ENCODE data around the gene BAZ1B.
"Not testable (repeated sequence)": the region's sequence is repeated elsewhere in the genome, so short reads cannot be mapped to it uniquely, and the experiment has no call there.

BAZ1B gene

DNA sequence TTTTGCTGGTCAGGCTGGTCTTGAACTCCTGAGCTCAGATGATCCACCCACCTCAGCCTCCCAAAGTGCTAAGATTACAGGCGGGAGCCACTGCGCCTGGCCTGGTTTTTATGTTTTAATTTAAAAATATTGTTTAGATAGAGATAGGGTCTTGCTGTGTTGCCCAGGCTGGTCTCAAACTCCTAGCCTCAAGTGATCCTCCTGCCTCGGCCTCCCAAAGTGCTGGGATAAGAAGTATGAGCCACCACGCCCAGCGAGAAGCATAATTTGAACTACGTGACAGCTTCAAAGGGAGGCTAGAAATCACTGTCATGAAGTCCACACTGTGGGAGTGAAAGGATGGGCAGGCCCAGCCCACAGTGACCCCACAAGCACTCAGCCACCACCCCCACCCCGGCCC is 13.8 kb upstream of the BAZ1B start:
- H3K4me1 ChIP-seq (ENCODE audit: control insufficient read depth, insufficient read depth, low read length); H3K27ac ChIP-seq (ENCODE audit: extremely low read depth, low read depth, low read length); H3K4me3 ChIP-seq (ENCODE audit: low read depth, low read length); H3K9me3 ChIP-seq (ENCODE audit: control insufficient read depth, insufficient read depth, low read depth, low read length); POLR2A ChIA-PET: not testable (repeated sequence)
- peaks cover 11 to 33% of the 10 kb centered on the region in 2 experiments for H3K36me3 ChIP-seq (ENCODE audit: control insufficient read depth in 2 of 2, insufficient read depth in 1 of 2, low read length in 2 of 2)
- peak; percentile 59; the same call in 1 of the 2 replicates for TF ChIP-seq ZNF121 (tag by site-specific recombination; IDR thresholded peaks at IDR 0.05)
- CTCF ChIA-PET, result interaction anchor here (0.7 to 0.8 kb wide), 2 partner anchors 10 to 32 kb away, joined by 4 read pairs; no protein-coding TSS in a partner anchor

DNA sequence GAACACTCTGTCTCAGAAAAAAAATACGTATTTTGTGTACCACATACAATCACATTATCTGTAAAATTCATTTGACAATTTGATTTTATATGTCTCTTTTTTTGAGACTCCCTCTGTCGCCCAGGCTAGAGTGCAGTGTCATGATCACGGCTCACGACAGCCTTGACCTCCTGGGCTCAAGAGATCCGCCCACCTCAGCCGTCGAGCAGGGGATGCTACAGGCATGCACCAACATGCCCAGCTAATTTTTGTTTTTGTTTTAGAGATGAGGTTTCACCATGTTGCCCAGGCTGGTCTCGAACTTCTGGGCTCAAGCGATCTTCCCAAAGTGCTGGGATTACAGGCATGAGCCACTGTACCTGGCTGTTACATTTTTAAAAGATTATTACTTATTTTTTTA is 11.6 kb upstream of the BAZ1B start:
- Histone ChIP-seq H3K4me1 (ENCODE audit: control insufficient read depth, insufficient read depth, low read length) (no peaks in the 10 kb centered on the region), H3K4me3 (ENCODE audit: low read depth, low read length) (no peak overlapping the region), H3K27ac (ENCODE audit: extremely low read depth, low read depth, low read length) (no peak overlapping the region; the same call in 1 of the 2 replicates), H3K36me3 (ENCODE audit: control insufficient read depth in 2 of 2, insufficient read depth in 1 of 2, low read length in 2 of 2) (peaks cover 5 to 21% of the 10 kb centered on the region in 2 experiments; a peak in 2 of 3 replicates), H3K9me3 (ENCODE audit: control insufficient read depth, insufficient read depth, low read depth, low read length) (no peaks in the 10 kb centered on the region)
- CTCF ChIA-PET, result no interaction called here
- TF ChIP-seq ZNF292 (tag by site-specific recombination; IDR thresholded peaks at IDR 0.05; ENCODE audit: borderline replicate concordance, low read depth), result no peak
- TF ChIP-seq ZFHX2 (tag by site-specific recombination; conservative IDR thresholded peaks at IDR 0.05), result peak; percentile 53
- TF ChIP-seq, protein P1, sequence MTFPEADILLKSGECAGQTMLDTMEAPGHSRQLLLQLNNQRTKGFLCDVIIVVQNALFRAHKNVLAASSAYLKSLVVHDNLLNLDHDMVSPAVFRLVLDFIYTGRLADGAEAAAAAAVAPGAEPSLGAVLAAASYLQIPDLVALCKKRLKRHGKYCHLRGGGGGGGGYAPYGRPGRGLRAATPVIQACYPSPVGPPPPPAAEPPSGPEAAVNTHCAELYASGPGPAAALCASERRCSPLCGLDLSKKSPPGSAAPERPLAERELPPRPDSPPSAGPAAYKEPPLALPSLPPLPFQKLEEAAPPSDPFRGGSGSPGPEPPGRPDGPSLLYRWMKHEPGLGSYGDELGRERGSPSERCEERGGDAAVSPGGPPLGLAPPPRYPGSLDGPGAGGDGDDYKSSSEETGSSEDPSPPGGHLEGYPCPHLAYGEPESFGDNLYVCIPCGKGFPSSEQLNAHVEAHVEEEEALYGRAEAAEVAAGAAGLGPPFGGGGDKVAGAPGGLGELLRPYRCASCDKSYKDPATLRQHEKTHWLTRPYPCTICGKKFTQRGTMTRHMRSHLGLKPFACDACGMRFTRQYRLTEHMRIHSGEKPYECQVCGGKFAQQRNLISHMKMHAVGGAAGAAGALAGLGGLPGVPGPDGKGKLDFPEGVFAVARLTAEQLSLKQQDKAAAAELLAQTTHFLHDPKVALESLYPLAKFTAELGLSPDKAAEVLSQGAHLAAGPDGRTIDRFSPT (tag by site-specific recombination; IDR thresholded peaks at IDR 0.05), result no peak
- TF ChIP-seq ZNF785 (tag by site-specific recombination; IDR thresholded peaks at IDR 0.05), result no peak
- no peak for TF ChIP-seq ZNF324 (tag by site-specific recombination; IDR thresholded peaks at IDR 0.05)
- TF ChIP-seq GLIS1 (tag by site-specific recombination; IDR thresholded peaks at IDR 0.05), result peak; percentile 54
- TF ChIP-seq ZBTB17 (tag by site-specific recombination; IDR thresholded peaks at IDR 0.05), result peak; percentile 43
- peak; percentile 33; the same call in 1 of the 2 replicates for TF ChIP-seq EGR2 (tag by site-specific recombination; IDR thresholded peaks at IDR 0.05; ENCODE audit: low read depth)
- TF ChIP-seq, protein P2, sequence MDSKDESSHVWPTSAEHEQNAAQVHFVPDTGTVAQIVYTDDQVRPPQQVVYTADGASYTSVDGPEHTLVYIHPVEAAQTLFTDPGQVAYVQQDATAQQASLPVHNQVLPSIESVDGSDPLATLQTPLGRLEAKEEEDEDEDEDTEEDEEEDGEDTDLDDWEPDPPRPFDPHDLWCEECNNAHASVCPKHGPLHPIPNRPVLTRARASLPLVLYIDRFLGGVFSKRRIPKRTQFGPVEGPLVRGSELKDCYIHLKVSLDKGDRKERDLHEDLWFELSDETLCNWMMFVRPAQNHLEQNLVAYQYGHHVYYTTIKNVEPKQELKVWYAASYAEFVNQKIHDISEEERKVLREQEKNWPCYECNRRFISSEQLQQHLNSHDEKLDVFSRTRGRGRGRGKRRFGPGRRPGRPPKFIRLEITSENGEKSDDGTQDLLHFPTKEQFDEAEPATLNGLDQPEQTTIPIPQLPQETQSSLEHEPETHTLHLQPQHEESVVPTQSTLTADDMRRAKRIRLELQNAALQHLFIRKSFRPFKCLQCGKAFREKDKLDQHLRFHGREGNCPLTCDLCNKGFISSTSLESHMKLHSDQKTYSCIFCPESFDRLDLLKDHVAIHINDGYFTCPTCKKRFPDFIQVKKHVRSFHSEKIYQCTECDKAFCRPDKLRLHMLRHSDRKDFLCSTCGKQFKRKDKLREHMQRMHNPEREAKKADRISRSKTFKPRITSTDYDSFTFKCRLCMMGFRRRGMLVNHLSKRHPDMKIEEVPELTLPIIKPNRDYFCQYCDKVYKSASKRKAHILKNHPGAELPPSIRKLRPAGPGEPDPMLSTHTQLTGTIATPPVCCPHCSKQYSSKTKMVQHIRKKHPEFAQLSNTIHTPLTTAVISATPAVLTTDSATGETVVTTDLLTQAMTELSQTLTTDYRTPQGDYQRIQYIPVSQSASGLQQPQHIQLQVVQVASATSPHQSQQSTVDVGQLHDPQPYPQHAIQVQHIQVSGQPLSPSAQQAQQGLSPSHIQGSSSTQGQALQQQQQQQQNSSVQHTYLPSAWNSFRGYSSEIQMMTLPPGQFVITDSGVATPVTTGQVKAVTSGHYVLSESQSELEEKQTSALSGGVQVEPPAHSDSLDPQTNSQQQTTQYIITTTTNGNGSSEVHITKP (tag by site-specific recombination; IDR thresholded peaks at IDR 0.05), result peak; percentile 48; the same call in 1 of the 2 replicates
- TF ChIP-seq, protein P3, sequence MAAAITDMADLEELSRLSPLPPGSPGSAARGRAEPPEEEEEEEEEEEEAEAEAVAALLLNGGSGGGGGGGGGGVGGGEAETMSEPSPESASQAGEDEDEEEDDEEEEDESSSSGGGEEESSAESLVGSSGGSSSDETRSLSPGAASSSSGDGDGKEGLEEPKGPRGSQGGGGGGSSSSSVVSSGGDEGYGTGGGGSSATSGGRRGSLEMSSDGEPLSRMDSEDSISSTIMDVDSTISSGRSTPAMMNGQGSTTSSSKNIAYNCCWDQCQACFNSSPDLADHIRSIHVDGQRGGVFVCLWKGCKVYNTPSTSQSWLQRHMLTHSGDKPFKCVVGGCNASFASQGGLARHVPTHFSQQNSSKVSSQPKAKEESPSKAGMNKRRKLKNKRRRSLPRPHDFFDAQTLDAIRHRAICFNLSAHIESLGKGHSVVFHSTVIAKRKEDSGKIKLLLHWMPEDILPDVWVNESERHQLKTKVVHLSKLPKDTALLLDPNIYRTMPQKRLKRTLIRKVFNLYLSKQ (tag by site-specific recombination; IDR thresholded peaks at IDR 0.05; ENCODE audit: borderline replicate concordance), result no peak
- no peak for TF ChIP-seq KLF16 (tag by site-specific recombination; IDR thresholded peaks at IDR 0.05)
- POLR2A ChIA-PET, result interaction anchor here (0.7 to 1.9 kb wide), 2 partner anchors 11 to 207 kb away, joined by 4 to 12 read pairs; partner anchors contain the start of gene BAZ1B

DNA sequence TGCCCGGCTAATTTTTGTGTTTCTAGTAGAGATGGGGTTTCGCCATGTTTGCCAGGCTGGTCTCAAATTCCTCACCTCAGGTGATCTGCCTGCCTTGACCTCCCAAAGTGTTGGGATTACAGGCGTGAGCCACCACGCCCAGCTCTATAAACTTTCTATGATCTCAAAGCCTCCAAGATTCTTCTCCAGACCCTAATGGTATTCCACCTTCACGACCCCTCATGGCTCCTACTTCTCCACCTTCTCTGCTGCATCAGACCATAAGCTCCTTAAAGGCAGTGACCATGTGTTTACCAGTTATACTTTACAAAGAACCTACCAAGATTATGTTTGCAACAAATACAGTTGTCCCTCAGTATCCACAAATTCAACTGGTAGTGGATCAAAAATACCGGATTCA is 10.1 kb upstream of the BAZ1B start:
- CTCF ChIA-PET, result no interaction called here
- Histone ChIP-seq H3K4me3 (ENCODE audit: low read depth, low read length) (no peak overlapping the region), H3K27ac (ENCODE audit: extremely low read depth, low read depth, low read length) (no peak overlapping the region), H3K4me1 (ENCODE audit: control insufficient read depth, insufficient read depth, low read length) (no peaks in the 10 kb centered on the region), H3K36me3 (ENCODE audit: control insufficient read depth in 2 of 2, insufficient read depth in 1 of 2, low read length in 2 of 2) (peaks cover 0 to 9% of the 10 kb centered on the region in 2 experiments; a peak in 2 of 3 replicates), H3K9me3 (ENCODE audit: control insufficient read depth, insufficient read depth, low read depth, low read length) (no peaks in the 10 kb centered on the region)
- POLR2A ChIA-PET, result interaction anchor here (1.9 kb wide), 1 partner anchor 10 kb away, joined by 12 read pairs; the partner anchor contains the start of gene BAZ1B
- TF ChIP-seq ZNF175 (tag by site-specific recombination; IDR thresholded peaks at IDR 0.05) (no peak), ZNF184 (tag by site-specific recombination; IDR thresholded peaks at IDR 0.05) (peak; percentile 92; the same call in 1 of the 2 replicates)

Measured in HEK293 (cell line).